Ovary (tissue), 10 donors: ENCODE measurements around the gene CXorf49B. TPM values are rescaled to one million over a fixed set of nuclear protein-coding genes. Genes with fewer than 3 reads are reported as not detected.
"Not testable (repeated sequence)": the region's sequence is repeated elsewhere in the genome, so short reads cannot be mapped to it uniquely, and the experiment has no call there.

Source experiments
- DNase-seq, 5 donors: peaks; one replicate each; pipeline ENCODE4 v3.0.0-alpha.2; 2019 to 2020
- H3K27ac ChIP-seq, 2 donors: fragments of 200-600 bp; one replicate each; pipeline versions ENCODE4 v1.5.1 to v1.8.0; 2019 to 2022
- H3K27me3 ChIP-seq: fragments of 200-600 bp; one replicate; pipeline ENCODE4 v1.8.0; 2022
- H3K36me3 ChIP-seq: fragments of 200-600 bp; sonication (generic); one replicate; pipeline ENCODE4 v1.5.1; 2019
- H3K4me1 ChIP-seq: one replicate; pipeline ENCODE4 v1.8.1; 2013; ENCODE audit warnings: mild to moderate bottlenecking, moderate library complexity; ENCODE audit not compliant: insufficient read depth
- H3K4me3 ChIP-seq: fragments of 200-600 bp; sonication (generic); one replicate; pipeline ENCODE4 v1.5.1; 2017
- H3K9me3 ChIP-seq, 2 donors: fragments of 200-600 bp in 1 of 2; sonication (generic) in 1 of 2; one replicate each; pipeline versions ENCODE4 v1.5.1 to v1.8.1; 2013 to 2019; ENCODE audit warnings: mild to moderate bottlenecking in 1 of 2, moderate library complexity in 1 of 2
- WGBS, 3 donors: extraction: QIAGEN DNeasy Blood & Tissue Kit in 1 of 3; methylation state at CpG; one replicate each; pipeline versions ENCODE4 v1.1.5 to v1.1.7; 2013 to 2017; 5-methylcytosine and 5-hydroxymethylcytosine counted together
- intact Hi-C, 4 donors: fragments of 100-400 bp; cut with DNase I; formaldehyde crosslinking; loops; one replicate each; pipeline versions ENCODE4 v1.11.0 to v1.15.1; 2022 to 2023
- long read RNA-seq, 3 donors: library from polyadenylated mRNA in 2 of 3; unstranded in 2 of 3; transcript quantifications; one replicate each; pipeline ENCODE4 v2.0.0 and lab custom pipeline, GENCODE V29; 2021 to 2026
- polyA plus RNA-seq, 2 donors: library from polyadenylated mRNA; stranded (reverse); fragments of 200-250 nt in 1 of 2; fragments of 350-450 nt in 1 of 2; fragmentation: Illumina TruSeq in 1 of 2; extraction: RNeasy Lipid Tissue Mini Kit (QIAGEN cat#74804) in 1 of 2; gene quantifications; one replicate each; pipeline ENCODE4 v1.2.3, GENCODE V29; 2013 to 2014
- total RNA-seq, 7 donors: library from RNA; depleted of rRNA in 2 of 7; stranded (reverse); fragments of >200 nt in 2 of 7; fragmentation: NEBNext Ultra II Directional in 3 of 7; extraction: Animal tissue kit (Norgen Biotek cat#: 25700) in 3 of 7; gene quantifications; one replicate each; pipeline versions ENCODE4 v1.1.0 to v1.2.4, GENCODE V29; 2016 to 2023
- donor health status: DM: no; HTN: no; CAD: no; lungs with moderate emphysema.
- donor health status: DM: no; HTN: no; CAD: no.
- donor health status: Bipolar disorder and iron deficiency.
- donor health status: DM: yes; HTN: yes; CAD: no.
- donor health status: DM: no; HTN: no; CAD: no.
- donor health status: DM: yes; HTN: yes; CAD: no.

Gene CXorf49B
- total RNA-seq (not detected), polyA plus RNA-seq (not detected)
- long read RNA-seq, donor 1, result 0 reads
- long read RNA-seq, donor 2, result 0 reads
- long read RNA-seq, donor 3, result 0 reads

- H3K36me3 ChIP-seq, DNase-seq, H3K27ac ChIP-seq, intact Hi-C loops, H3K27me3 ChIP-seq, H3K4me1 ChIP-seq, H3K9me3 ChIP-seq, H3K4me3 ChIP-seq: not testable (repeated sequence)
- no CpG with 5 or more reads among the region's 34 CpGs for WGBS, 3 donors
These were observed at the start of gene CXorf49B for GRCh38 chrX:71763049-71763448. TSS of gene CXorf49B (plus strand) at chrX:71763349. CDS start at chrX:71763424, 75 bp downstream.

GRCh38 chrX:71714064-71714463 is 49.1 kb upstream of the CXorf49B start:
- DNase-seq, H3K4me3 ChIP-seq, H3K36me3 ChIP-seq, H3K27me3 ChIP-seq, H3K9me3 ChIP-seq, intact Hi-C loops, H3K4me1 ChIP-seq, H3K27ac ChIP-seq: not testable (repeated sequence)
- WGBS, 3 donors, result no CpG with 5 or more reads among the region's 14 CpGs

- no CpG with 5 or more reads among the region's 8 CpGs for WGBS, 3 donors
- DNase-seq, H3K36me3 ChIP-seq, H3K27ac ChIP-seq, H3K27me3 ChIP-seq, H3K4me1 ChIP-seq, H3K4me3 ChIP-seq, intact Hi-C loops, H3K9me3 ChIP-seq: not testable (repeated sequence)
These were observed 47.6 kb upstream of the CXorf49B start for GRCh38 chrX:71715551-71715950.

- intact Hi-C loops, H3K36me3 ChIP-seq, H3K9me3 ChIP-seq, H3K27me3 ChIP-seq, H3K27ac ChIP-seq, H3K4me3 ChIP-seq, H3K4me1 ChIP-seq, DNase-seq: not testable (repeated sequence)
- no CpG with 5 or more reads among the region's 12 CpGs for WGBS, 3 donors
These were observed 46.8 kb upstream of the CXorf49B start for GRCh38 chrX:71716323-71716722.

- H3K27ac ChIP-seq, H3K9me3 ChIP-seq, H3K4me3 ChIP-seq, H3K4me1 ChIP-seq, H3K36me3 ChIP-seq, DNase-seq, intact Hi-C loops, H3K27me3 ChIP-seq: not testable (repeated sequence)
- WGBS, 3 donors, result no CpG with 5 or more reads among the region's 30 CpGs
These were observed 45.0 kb upstream of the CXorf49B start, which contains the start of gene CXorf49 for GRCh38 chrX:71718185-71718584. TSS of gene CXorf49 (minus strand) at chrX:71718285. CDS start at chrX:71718151, 134 bp downstream.

GRCh38 chrX:71719195-71719594 is 44.0 kb upstream of the CXorf49B start:
- H3K27me3 ChIP-seq, intact Hi-C loops, H3K4me1 ChIP-seq, H3K4me3 ChIP-seq, H3K36me3 ChIP-seq, H3K9me3 ChIP-seq, H3K27ac ChIP-seq: not testable (repeated sequence)
- peak in 3 of 5 donors; percentile 2 to 19 (median 4) for DNase-seq
- WGBS, 3 donors, result 82 to 97% methylated on average over 11 to 12 of the region's 30 CpGs; no CpG with 5 or more reads in 1 of the 3 donors

GRCh38 chrX:71720289-71720886 is 42.8 kb upstream of the CXorf49B start:
- H3K9me3 ChIP-seq, H3K4me3 ChIP-seq, H3K4me1 ChIP-seq, H3K27ac ChIP-seq, H3K36me3 ChIP-seq, H3K27me3 ChIP-seq, intact Hi-C loops, DNase-seq: not testable (repeated sequence)
- WGBS, 3 donors, result no CpG with 5 or more reads among the region's 20 CpGs

GRCh38 chrX:71760688-71761281 is 2.4 kb upstream of the CXorf49B start:
- H3K4me1 ChIP-seq, H3K4me3 ChIP-seq, DNase-seq, H3K36me3 ChIP-seq, H3K27ac ChIP-seq, H3K9me3 ChIP-seq, H3K27me3 ChIP-seq, intact Hi-C loops: not testable (repeated sequence)
- no CpG with 5 or more reads among the region's 20 CpGs for WGBS, 3 donors

- H3K4me3 ChIP-seq, intact Hi-C loops, H3K27me3 ChIP-seq, DNase-seq, H3K36me3 ChIP-seq, H3K9me3 ChIP-seq, H3K27ac ChIP-seq, H3K4me1 ChIP-seq: not testable (repeated sequence)
- whole genome bisulfite sequencing, 3 donors, result no CpG with 5 or more reads among the region's 11 CpGs
These were observed 1.7 kb downstream of the CXorf49B start for GRCh38 chrX:71764832-71765231.

- no CpG with 5 or more reads among the region's 8 CpGs for WGBS, 3 donors
- H3K4me3 ChIP-seq, H3K27me3 ChIP-seq, H3K4me1 ChIP-seq, intact Hi-C loops, DNase-seq, H3K9me3 ChIP-seq, H3K27ac ChIP-seq, H3K36me3 ChIP-seq: not testable (repeated sequence)
These were observed 2.5 kb downstream of the CXorf49B start for GRCh38 chrX:71765613-71766012.

- H3K27me3 ChIP-seq, DNase-seq, intact Hi-C loops, H3K9me3 ChIP-seq, H3K36me3 ChIP-seq, H3K4me1 ChIP-seq, H3K4me3 ChIP-seq, H3K27ac ChIP-seq: not testable (repeated sequence)
- WGBS, 3 donors, result no CpG with 5 or more reads among the region's 14 CpGs
These were observed 4.0 kb downstream of the CXorf49B start for GRCh38 chrX:71767134-71767533.

- H3K27me3 ChIP-seq, H3K4me3 ChIP-seq, intact Hi-C loops, H3K27ac ChIP-seq, H3K36me3 ChIP-seq, H3K9me3 ChIP-seq, DNase-seq, H3K4me1 ChIP-seq: not testable (repeated sequence)
- no CpG with 5 or more reads among the region's 12 CpGs for WGBS, 3 donors
These were observed 15.2 kb downstream of the CXorf49B start for GRCh38 chrX:71778322-71778721.
